GM18861 (cell line): ENCODE measurements around the gene MGAT5.
A peak's percentile ranks its signal among the peaks of the same experiment; 100 is the strongest.

Experiments
- ATAC-seq: cut with Tn5 transposase; IDR thresholded peaks from one replicate; pipeline ENCODE4 v1.9.1; 2021; ENCODE audit not compliant: unreplicated experiment

MGAT5 gene

GRCh38 chr2:134362152-134362668 is 108.3 kb downstream of the MGAT5 start:
- ATAC-seq, result no peak

DNA sequence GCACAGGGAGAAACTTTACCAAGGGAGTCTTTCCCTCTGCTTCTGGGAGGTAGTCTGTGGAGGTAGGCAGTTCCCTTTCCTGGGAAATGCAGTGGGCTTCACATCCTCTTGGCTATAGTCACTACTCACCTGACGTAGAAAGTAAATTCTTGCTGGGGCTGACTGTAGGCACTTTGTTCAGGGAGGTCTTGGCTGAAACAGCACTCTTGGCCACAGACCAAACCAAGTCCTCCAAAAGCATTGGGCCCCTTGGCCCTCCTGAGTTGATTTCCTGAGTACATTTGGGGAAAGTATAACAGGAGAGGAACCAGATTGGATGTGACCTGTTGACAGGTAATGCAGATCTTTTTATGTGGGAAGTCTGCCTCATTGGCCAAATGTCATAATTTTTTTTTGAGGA is 108.9 kb downstream of the MGAT5 start:
- ATAC-seq, result no peak

- no peak for ATAC-seq
These were observed 111.5 kb downstream of the MGAT5 start for GRCh38 chr2:134365356-134365755.

GRCh38 chr2:134366359-134366758 is 112.5 kb downstream of the MGAT5 start:
- no peak for ATAC-seq

GRCh38 chr2:134367213-134367612 is 113.3 kb downstream of the MGAT5 start:
- no peak for ATAC-seq

GRCh38 chr2:134368009-134368817 is 114.3 kb downstream of the MGAT5 start:
- no peak for ATAC-seq

DNA sequence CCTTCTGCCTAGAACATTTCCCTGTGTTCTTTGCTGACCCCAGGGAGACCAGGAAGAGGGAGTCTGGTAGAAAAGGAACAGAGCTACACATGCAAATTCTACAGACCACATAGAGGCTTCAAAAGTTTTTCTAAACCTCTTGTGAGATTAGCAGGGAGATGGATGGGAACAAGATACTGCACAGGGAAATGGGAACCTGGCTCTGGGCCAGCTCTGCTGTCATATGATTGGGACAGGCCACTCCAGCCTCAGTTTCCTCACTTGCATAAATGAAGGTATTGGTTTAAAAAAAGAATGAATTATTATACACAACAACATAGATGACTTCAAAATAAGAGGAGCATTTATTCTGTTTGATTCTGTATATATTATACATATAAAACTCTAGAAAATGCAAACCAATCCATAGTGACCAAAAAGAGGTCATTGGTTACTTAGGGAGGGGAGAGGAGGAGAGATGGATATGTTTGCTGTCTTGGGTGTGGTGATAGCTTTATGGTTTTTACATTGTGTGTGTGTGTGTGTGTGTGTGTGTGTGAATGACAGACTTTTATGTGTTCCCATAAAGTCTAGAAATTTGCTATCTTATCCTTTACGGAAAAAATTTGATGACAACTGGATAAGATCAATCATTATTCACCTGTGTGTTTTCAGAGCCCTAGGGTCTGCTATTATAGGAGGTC is 115.5 kb downstream of the MGAT5 start:
- no peak for ATAC-seq

DNA sequence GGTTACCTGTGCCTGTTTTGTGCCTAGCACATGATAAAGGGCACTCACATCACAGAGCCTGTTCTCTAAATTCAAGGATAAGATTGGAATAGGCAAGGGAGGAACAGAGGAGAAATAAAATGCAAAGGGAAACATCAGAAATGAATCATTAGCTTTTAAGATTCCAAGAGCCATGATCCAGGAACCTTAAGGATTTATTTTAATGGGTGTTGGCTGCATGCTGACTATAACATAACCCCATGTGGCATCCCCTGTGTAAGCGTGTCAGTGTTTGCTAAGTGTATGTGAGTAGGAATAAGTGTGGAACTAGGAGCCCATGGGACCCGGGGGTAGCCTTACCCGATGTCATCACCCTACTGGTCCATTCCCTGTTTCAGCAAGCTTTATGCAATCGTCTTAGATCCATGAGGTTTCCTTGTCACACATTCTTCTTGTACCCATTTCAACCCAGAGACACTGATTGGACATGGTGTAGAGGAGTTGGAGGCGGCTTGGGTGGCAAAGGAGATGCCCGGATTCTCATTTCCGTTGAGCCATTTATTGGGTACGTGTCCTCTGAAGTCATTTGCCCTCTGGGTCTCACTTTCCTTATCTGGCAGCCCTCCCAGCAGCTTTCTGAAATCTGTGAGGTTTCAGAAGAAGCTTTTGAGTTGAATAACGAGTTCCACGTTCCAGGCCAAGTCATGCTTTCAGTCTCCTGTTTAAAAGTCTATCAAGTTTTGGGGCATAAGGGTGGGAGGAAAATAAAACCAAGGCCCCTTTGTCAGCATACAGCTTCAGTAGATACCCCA is 117.0 kb downstream of the MGAT5 start:
- no peak for ATAC-seq

- no peak for ATAC-seq
These were observed 118.3 kb downstream of the MGAT5 start for GRCh38 chr2:134372141-134372540.

- no peak for ATAC-seq
These were observed 118.8 kb downstream of the MGAT5 start for GRCh38 chr2:134372611-134373131.

DNA sequence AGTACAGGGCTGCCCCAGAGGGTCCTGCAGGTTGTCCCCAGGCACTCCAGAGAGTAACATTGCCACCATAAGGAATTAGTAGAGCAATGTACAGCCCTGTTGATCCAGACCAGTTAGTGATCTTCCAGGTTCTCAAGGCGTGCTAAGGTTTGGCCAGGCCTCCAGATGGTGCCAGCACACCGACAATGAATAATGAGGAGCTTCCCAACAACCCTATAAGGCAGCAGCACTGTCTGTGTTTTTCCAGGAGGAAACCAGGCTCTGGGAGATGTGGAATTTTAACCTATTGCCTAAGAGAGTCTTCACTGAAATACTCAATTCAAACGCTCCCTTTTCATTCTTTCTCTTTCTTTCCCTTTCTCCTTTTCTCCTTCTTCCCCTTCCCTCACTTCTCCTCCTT is 122.1 kb downstream of the MGAT5 start:
- ATAC-seq, result no peak

GRCh38 chr2:134377730-134378129 is 123.9 kb downstream of the MGAT5 start:
- ATAC-seq, result no peak

DNA sequence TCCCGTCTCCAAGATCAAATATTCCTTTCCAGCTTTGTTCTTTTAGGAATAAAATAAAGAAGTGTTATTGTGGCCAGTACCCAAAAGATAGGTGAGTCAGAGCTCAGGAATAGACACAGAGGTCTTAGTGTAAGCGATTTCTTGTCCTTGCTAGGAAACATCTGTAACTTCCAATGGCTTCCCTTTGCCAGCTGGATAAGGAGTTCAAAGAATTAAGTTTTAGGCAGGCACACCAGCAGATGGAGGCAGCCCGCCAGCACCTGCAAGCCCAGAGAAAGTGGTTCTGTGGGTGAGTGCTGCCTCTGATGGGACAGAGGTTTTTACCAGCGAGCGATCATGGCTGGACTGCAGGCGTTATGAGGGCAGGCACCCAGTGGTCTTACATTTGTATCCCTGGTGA is 125.4 kb downstream of the MGAT5 start:
- no peak for ATAC-seq

GRCh38 chr2:134379722-134380121 is 125.8 kb downstream of the MGAT5 start:
- no peak for ATAC-seq

- ATAC-seq, result no peak
These were observed 127.3 kb downstream of the MGAT5 start for GRCh38 chr2:134381141-134381540.

DNA sequence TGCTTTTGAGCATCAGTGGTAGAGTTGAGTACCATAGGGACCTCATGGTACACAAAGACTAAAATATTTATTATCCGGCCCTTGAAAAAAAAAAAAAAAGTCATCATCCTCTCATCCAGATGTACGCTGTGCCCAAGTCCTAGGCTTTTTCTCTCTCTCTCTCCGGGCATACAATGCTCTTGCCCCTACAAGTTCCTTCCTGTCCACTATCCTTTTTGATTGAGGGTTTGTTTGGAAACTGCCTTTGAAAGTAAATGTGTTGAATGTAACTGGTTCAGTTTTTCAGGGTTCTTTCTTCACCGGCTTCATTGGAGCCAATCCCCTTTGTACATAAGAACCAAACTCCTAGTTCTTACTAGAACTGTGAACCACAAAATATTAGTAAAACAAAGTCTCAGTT is 130.3 kb downstream of the MGAT5 start:
- ATAC-seq, result no peak

GRCh38 chr2:134385195-134385594 is 131.3 kb downstream of the MGAT5 start:
- no peak for ATAC-seq

- ATAC-seq, result no peak
These were observed 132.4 kb downstream of the MGAT5 start for GRCh38 chr2:134386310-134386709.

GRCh38 chr2:134389381-134389780 is 135.5 kb downstream of the MGAT5 start:
- no peak for ATAC-seq

DNA sequence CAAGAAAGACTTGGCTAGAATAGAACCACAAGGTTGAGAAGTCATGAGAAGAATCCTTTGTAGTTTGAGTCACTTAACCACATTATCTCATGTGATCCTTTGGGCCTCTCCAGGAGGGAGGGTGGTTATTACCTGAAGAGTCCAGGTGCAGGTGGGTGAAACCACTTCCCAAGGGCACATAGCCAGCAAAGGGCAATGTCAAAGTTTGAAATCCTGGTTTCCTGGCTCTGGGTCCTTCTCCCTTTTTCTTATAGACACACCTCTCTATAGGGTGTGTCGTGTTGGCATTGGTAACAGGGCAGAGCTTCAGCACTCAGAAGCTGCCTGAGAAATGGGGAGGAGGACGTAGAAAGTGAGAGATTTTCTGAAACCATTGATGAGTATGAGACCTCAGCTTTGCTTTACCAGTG is 137.9 kb downstream of the MGAT5 start:
- ATAC-seq, result peak; percentile 58

- no peak for ATAC-seq
These were observed 138.7 kb downstream of the MGAT5 start for GRCh38 chr2:134392442-134393074.
